Fibroblast of pulmonary artery (primary cell): ENCODE results near the gene SLC45A1.

ENCODE experiments used
- DNase-seq: peaks from one replicate; pipeline ENCODE4 v3.0.0-alpha.2; 2010; ENCODE audit warnings: low read depth
- H3K4me3 ChIP-seq: replicated peaks from 2 replicates; pipeline ENCODE4 v1.5.1; 2011; ENCODE audit warnings: low read depth, mild to moderate bottlenecking, control low read depth, low read length, moderate library complexity
- TF ChIP-seq, protein P1 (sequence below): IDR thresholded peaks from 2 replicates; pipeline ENCODE4 v1.5.1; 2011; ENCODE audit warnings: mild to moderate bottlenecking, control low read depth, low read length, inconsistent platforms; ENCODE audit errors: missing control alignments

SLC45A1 gene

GRCh38 chr1:8371372-8371991 lies 53.6 kb downstream of the SLC45A1 start:
- no peak overlapping the region for H3K4me3 ChIP-seq
- no peak for DNase-seq
- TF ChIP-seq, protein P1, sequence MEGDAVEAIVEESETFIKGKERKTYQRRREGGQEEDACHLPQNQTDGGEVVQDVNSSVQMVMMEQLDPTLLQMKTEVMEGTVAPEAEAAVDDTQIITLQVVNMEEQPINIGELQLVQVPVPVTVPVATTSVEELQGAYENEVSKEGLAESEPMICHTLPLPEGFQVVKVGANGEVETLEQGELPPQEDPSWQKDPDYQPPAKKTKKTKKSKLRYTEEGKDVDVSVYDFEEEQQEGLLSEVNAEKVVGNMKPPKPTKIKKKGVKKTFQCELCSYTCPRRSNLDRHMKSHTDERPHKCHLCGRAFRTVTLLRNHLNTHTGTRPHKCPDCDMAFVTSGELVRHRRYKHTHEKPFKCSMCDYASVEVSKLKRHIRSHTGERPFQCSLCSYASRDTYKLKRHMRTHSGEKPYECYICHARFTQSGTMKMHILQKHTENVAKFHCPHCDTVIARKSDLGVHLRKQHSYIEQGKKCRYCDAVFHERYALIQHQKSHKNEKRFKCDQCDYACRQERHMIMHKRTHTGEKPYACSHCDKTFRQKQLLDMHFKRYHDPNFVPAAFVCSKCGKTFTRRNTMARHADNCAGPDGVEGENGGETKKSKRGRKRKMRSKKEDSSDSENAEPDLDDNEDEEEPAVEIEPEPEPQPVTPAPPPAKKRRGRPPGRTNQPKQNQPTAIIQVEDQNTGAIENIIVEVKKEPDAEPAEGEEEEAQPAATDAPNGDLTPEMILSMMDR: no peak

- TF ChIP-seq, protein P1: no peak
- DNase-seq: no peak
- H3K4me3 ChIP-seq: no peak overlapping the region
Observed at GRCh38 chr1:8373125-8373524, 55.2 kb downstream of the SLC45A1 start.

- peak; percentile 84 for DNase-seq
- H3K4me3 ChIP-seq: no peak overlapping the region
- TF ChIP-seq, protein P1: no peak
Observed at GRCh38 chr1:8373581-8374241, 55.8 kb downstream of the SLC45A1 start.

- TF ChIP-seq, protein P1: no peak
- DNase-seq: no peak
- H3K4me3 ChIP-seq: no peak overlapping the region
Observed at GRCh38 chr1:8374356-8374755, 56.4 kb downstream of the SLC45A1 start.

DNA sequence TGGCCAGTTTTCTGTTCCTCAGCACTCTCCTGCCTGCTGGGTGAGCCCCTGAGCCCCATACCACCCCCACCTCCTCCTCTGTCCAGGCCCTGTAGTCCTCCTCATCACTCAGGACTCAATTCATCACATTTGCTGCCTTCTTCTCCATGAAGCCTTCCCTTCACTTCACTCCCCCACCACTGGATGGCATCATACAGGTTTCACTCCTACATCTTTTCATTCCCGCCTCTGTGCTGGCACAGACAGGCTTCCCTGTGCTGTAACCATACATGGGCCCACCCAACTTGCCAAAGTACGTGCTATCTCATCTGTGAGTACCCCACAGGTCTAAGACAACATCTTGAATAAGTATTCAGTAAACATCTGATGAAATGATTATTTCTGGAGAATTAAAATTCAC lies 56.9 kb downstream of the SLC45A1 start:
- H3K4me3 ChIP-seq: no peak overlapping the region
- TF ChIP-seq, protein P1: peak; percentile 57
- peak; percentile 63 for DNase-seq

DNA sequence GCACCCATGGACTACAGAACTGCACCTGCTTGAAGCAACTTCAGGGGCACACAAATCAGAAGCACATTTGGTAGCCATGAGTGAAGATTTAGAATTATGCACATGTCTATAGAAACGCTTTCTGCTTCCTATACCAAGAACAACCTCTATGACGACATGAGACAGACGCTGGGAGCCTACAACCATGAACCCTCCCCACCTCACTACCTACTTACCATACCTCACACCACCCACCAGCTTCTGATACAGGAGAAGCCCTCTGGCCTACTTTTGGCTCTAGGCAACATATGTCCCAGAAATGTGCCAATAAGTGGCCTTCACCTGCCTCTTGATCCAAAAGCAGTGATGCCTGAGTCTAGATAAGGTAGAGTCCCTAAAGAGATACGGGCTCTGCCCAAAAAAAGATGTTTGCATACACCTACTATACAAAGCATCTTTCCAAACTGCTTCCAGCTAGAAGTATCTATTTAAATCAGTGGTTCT lies 58.5 kb downstream of the SLC45A1 start:
- no peak for DNase-seq
- TF ChIP-seq, protein P1: no peak
- no peak overlapping the region for H3K4me3 ChIP-seq
